H9 (cell line): Measurements from ENCODE around the gene KRTAP4-5. TPM values are rescaled to one million over a fixed set of nuclear protein-coding genes. Genes with fewer than 3 reads are reported as not detected.
"Not testable (repeated sequence)": the region's sequence is repeated elsewhere in the genome, so short reads cannot be mapped to it uniquely, and the experiment has no call there.

ENCODE experiments used
- DNase-seq: peaks from one replicate; pipeline ENCODE4 v3.0.0-alpha.2; 2017
- H2AFZ ChIP-seq: one replicate; pipeline ENCODE4 v1.6.1; 2013; ENCODE audit warnings: mild to moderate bottlenecking, low read length, control low read depth, moderate library complexity
- H2AK5ac ChIP-seq: 2 replicates; pipeline ENCODE4 v1.6.1; 2013; ENCODE audit warnings: low read length, control low read depth, mixed read lengths; ENCODE audit not compliant: insufficient read length
- H2BK120ac ChIP-seq: one replicate; pipeline ENCODE4 v1.6.1; 2013; ENCODE audit warnings: low read depth, mild to moderate bottlenecking, low read length, control low read depth, inconsistent platforms; ENCODE audit not compliant: poor library complexity, severe bottlenecking
- H2BK12ac ChIP-seq: 2 replicates; pipeline ENCODE4 v1.6.1; 2013; ENCODE audit warnings: low read length, control low read depth, mixed read lengths, low read depth; ENCODE audit not compliant: insufficient read length
- H2BK15ac ChIP-seq: 2 replicates; pipeline ENCODE4 v1.6.1; 2013; ENCODE audit warnings: low read depth, low read length, control low read depth
- H2BK20ac ChIP-seq: one replicate; pipeline ENCODE4 v1.6.1; 2013; ENCODE audit warnings: low read depth, mild to moderate bottlenecking, low read length, control low read depth, inconsistent platforms; ENCODE audit not compliant: poor library complexity, severe bottlenecking
- H2BK5ac ChIP-seq: 2 replicates; pipeline ENCODE4 v1.6.1; 2013; ENCODE audit warnings: low read length, control low read depth, mixed read lengths; ENCODE audit not compliant: insufficient read length
- H3K14ac ChIP-seq: 2 replicates; pipeline ENCODE4 v1.6.1; 2013; ENCODE audit warnings: low read length, control low read depth; ENCODE audit not compliant: insufficient read depth
- H3K18ac ChIP-seq: 2 replicates; pipeline ENCODE4 v1.6.1; 2013; ENCODE audit warnings: low read depth, mild to moderate bottlenecking, mixed read lengths, low read length, control low read depth; ENCODE audit not compliant: insufficient read length
- H3K23ac ChIP-seq: 2 replicates; pipeline ENCODE4 v1.6.1; 2013; ENCODE audit warnings: low read length, control low read depth, mixed read lengths, low read depth; ENCODE audit not compliant: insufficient read length
- H3K23me2 ChIP-seq: 2 replicates; pipeline ENCODE4 v1.6.1; 2013; ENCODE audit warnings: low read depth, mild to moderate bottlenecking, mixed read lengths, low read length, control low read depth; ENCODE audit not compliant: insufficient read length, poor library complexity, severe bottlenecking
- H3K27ac ChIP-seq: 2 replicates; pipeline ENCODE4 v1.5.1; 2013; ENCODE audit warnings: low read length, control low read depth, mixed read lengths, low read depth; ENCODE audit not compliant: insufficient read length
- H3K27me3 ChIP-seq: 2 replicates; pipeline ENCODE4 v1.6.1; 2013; ENCODE audit warnings: low read length, control low read depth, inconsistent platforms; ENCODE audit not compliant: insufficient read depth
- H3K4ac ChIP-seq: 2 replicates; pipeline ENCODE4 v1.6.1; 2013; ENCODE audit warnings: low read depth, mild to moderate bottlenecking, control low read depth, inconsistent platforms, low read length, moderate library complexity
- H3K4me1 ChIP-seq: 2 replicates; pipeline ENCODE4 v1.6.1; 2013; ENCODE audit warnings: low read length, control low read depth, inconsistent platforms; ENCODE audit not compliant: insufficient read depth
- H3K4me2 ChIP-seq: 2 replicates; pipeline ENCODE4 v1.6.1; 2013; ENCODE audit warnings: low read length, control low read depth, mixed read lengths; ENCODE audit not compliant: insufficient read length, insufficient read depth
- H3K56ac ChIP-seq: 2 replicates; pipeline ENCODE4 v1.6.1; 2013; ENCODE audit warnings: low read depth, mild to moderate bottlenecking, mixed read lengths, low read length, control low read depth; ENCODE audit not compliant: insufficient read length
- H3K79me1 ChIP-seq: 2 replicates; pipeline ENCODE4 v1.6.1; 2013; ENCODE audit warnings: low read depth, mild to moderate bottlenecking, moderate library complexity, low read length, control low read depth, inconsistent platforms; ENCODE audit not compliant: insufficient read depth, poor library complexity, severe bottlenecking
- H3K79me2 ChIP-seq: 2 replicates; pipeline ENCODE4 v1.6.1; 2013; ENCODE audit warnings: low read length, control low read depth, inconsistent platforms; ENCODE audit not compliant: insufficient read depth
- H3K9ac ChIP-seq: 2 replicates; pipeline ENCODE4 v1.6.1; 2013; ENCODE audit warnings: low read length, control low read depth, mixed read lengths; ENCODE audit not compliant: insufficient read length; ENCODE audit errors: extremely low read depth
- H3K9me3 ChIP-seq: one replicate; pipeline ENCODE4 v1.6.1; 2013; ENCODE audit warnings: low read depth, low read length, inconsistent platforms; ENCODE audit not compliant: control insufficient read depth
- H3T11ph ChIP-seq: one replicate; pipeline ENCODE4 v1.6.1; 2013; ENCODE audit warnings: mild to moderate bottlenecking, low read length, control low read depth, inconsistent platforms
- H4K20me1 ChIP-seq: one replicate; pipeline ENCODE4 v1.6.1; 2013; ENCODE audit not compliant: control insufficient read depth, insufficient read length, insufficient read depth
- H4K5ac ChIP-seq: 2 replicates; pipeline ENCODE4 v1.6.1; 2013; ENCODE audit warnings: low read depth, mild to moderate bottlenecking, mixed read lengths, low read length, control low read depth; ENCODE audit not compliant: insufficient read length
- H4K8ac ChIP-seq: replicated peaks from 2 replicates; pipeline ENCODE4 v1.6.1; 2013; ENCODE audit warnings: low read length, control low read depth, mixed read lengths, low read depth; ENCODE audit not compliant: insufficient read length
- H4K91ac ChIP-seq: 2 replicates; pipeline ENCODE4 v1.6.1; 2013; ENCODE audit warnings: low read depth, mild to moderate bottlenecking, moderate library complexity, mixed read lengths, low read length, control low read depth; ENCODE audit not compliant: insufficient read length
- H3K27ac Mint-ChIP-seq, 3 experiments: 2 replicates in 2 of 3; 3 replicates in 1 of 3; pipeline ENCODE4 v1.8.0; 2020 to 2021; ENCODE audit warnings: mixed read lengths in 3 of 3, mild to moderate bottlenecking in 1 of 3, moderate library complexity in 1 of 3
- H3K27me3 Mint-ChIP-seq: 2 replicates; pipeline ENCODE4 v1.8.0; 2021; ENCODE audit warnings: low read depth, mild to moderate bottlenecking, moderate library complexity, mixed read lengths
- H3K36me3 Mint-ChIP-seq, 3 experiments: 2 replicates in 2 of 3; 3 replicates in 1 of 3; pipeline ENCODE4 v1.8.0; 2020 to 2021; ENCODE audit warnings: low read depth in 3 of 3, mixed read lengths in 3 of 3; ENCODE audit not compliant: insufficient read depth in 1 of 3
- H3K4me1 Mint-ChIP-seq, 2 experiments: 2 replicates each; pipeline ENCODE4 v1.8.0; 2020; ENCODE audit warnings: mixed read lengths in 2 of 2
- H3K4me3 Mint-ChIP-seq, 2 experiments: 2 replicates in 1 of 2; 3 replicates in 1 of 2; pipeline ENCODE4 v1.8.0; 2020 to 2021; ENCODE audit warnings: mild to moderate bottlenecking in 2 of 2, mixed read lengths in 2 of 2, moderate library complexity in 1 of 2
- H3K9me3 Mint-ChIP-seq, 2 experiments: 2 replicates in 1 of 2; 3 replicates in 1 of 2; pipeline ENCODE4 v1.8.0; 2020; ENCODE audit warnings: mild to moderate bottlenecking in 2 of 2, mixed read lengths in 2 of 2, moderate library complexity in 1 of 2
- WGBS: extraction: QIAGEN DNeasy Blood & Tissue Kit; methylation state at CpG from one replicate; pipeline ENCODE4 v1.1.7; 2013; ENCODE audit warnings: missing lambda C conversion rate, low lambda C conversion rate, mixed read lengths; ENCODE audit not compliant: insufficient read length; ENCODE audit errors: extremely low coverage; 5-methylcytosine and 5-hydroxymethylcytosine counted together
- total RNA-seq: library from RNA; stranded (reverse); gene quantifications from 2 replicates; pipeline ENCODE4 v1.2.1, GENCODE V29; 2021

Gene KRTAP4-5
- total RNA-seq, 1 experiment from 2014 or later: not detected

DNA sequence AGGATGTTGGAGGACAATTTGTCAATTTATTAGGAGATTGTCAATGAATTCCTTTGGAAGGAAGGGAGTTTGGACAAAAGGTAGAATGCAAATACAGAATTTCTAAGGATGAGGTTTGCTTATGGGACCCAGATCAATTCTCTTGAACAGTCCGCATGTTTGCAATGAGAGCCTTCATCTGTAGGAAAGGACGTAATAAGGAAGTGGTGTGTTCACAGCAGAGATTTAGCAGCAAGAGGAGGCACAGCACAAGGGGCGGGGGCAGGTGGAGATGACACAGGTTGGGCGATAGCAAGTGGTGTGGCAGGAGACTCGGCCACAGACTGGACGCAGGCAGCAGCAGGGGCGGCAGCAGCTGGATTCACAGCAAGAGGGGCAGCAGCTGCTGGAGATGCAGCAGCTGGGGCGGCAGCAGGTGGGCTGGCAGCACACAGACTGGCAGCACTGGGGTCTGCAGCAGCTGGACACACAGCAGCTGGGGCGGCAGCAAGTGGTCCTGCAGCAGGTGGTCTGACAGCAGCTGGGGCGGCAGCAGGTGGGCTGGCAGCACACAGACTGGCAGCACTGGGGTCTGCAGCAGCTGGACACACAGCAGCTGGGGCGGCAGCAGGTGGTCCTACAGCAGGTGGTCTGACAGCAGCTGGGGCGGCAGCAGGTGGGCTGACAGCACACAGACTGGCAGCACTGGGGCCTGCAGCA, 26.2 kb downstream of the KRTAP4-5 start:
- H3K4me2 ChIP-seq, H4K20me1 ChIP-seq, H3K9me3 Mint-ChIP-seq, H3T11ph ChIP-seq, H3K27ac ChIP-seq, H3K18ac ChIP-seq, H3K23me2 ChIP-seq, H3K9me3 ChIP-seq, H3K4me1 ChIP-seq, H3K14ac ChIP-seq, H3K56ac ChIP-seq, H2AFZ ChIP-seq, H2BK12ac ChIP-seq, H3K79me2 ChIP-seq, H3K79me1 ChIP-seq, H3K36me3 Mint-ChIP-seq, H4K8ac ChIP-seq, H2BK5ac ChIP-seq, H3K27me3 Mint-ChIP-seq, H2AK5ac ChIP-seq, H2BK120ac ChIP-seq, H3K27me3 ChIP-seq, H4K5ac ChIP-seq, H3K4me3 Mint-ChIP-seq, H3K23ac ChIP-seq, DNase-seq, H2BK15ac ChIP-seq, H2BK20ac ChIP-seq, H4K91ac ChIP-seq, H3K9ac ChIP-seq, H3K4ac ChIP-seq: not testable (repeated sequence)
- peak overlapping the region in 2 of 3 experiments; percentile 26 to 36; a peak in 2 of 7 replicates for H3K27ac Mint-ChIP-seq
- peaks cover 11 to 12% of the 10 kb centered on the region in 2 experiments for H3K4me1 Mint-ChIP-seq
- WGBS: no CpG with 5 or more reads among the region's 12 CpGs
